GM12878 (cell line): ENCODE results near the gene SMOC1. TPM values are rescaled to one million over a fixed set of nuclear protein-coding genes. Genes with fewer than 3 reads are reported as not detected.

Experiments used
- ATAC-seq: fragments of 200-7000 bp; cut with Tn5 transposase; 3 replicates; pipeline ENCODE4 v1.9.1; 2020; ENCODE audit warnings: mild to moderate bottlenecking, moderate library complexity
- BruUV-seq: library from RNA; stranded (reverse); fragments of 400-500 nt; replicated peaks from 2 replicates; lab custom pipeline; 2021; lab: Mats Ljungman, UMichigan
- CTCF ChIA-PET: fragments of 300-600 bp; sonication (Branson Sonifier 250); formaldehyde crosslinking; extraction: SDS; loops from one replicate; lab custom pipeline; 2021; ENCODE audit warnings: inconsistent platforms; lab: Yijun Ruan, JAX
- POLR2A ChIA-PET: fragments of 350-600 bp; formaldehyde crosslinking; extraction: SDS; loops from one replicate; lab custom pipeline; 2021; ENCODE audit warnings: inconsistent platforms; lab: Charles Lee
- RAD21 ChIA-PET: fragments of 300-600 bp; sonication (Branson Sonifier 250); formaldehyde crosslinking; loops from one replicate; lab custom pipeline; 2023; ENCODE audit warnings: antibody characterized with exemption; ENCODE audit not compliant: unreplicated experiment; lab: Charles Lee
- SMC1A ChIA-PET: fragments of 300-600 bp; sonication (Branson Sonifier 250); formaldehyde crosslinking; loops from one replicate; lab custom pipeline; 2023; ENCODE audit not compliant: unreplicated experiment, uncharacterized antibody; lab: Charles Lee
- DNase-seq: peaks from one replicate; pipeline ENCODE4 v3.0.0-alpha.2; 2011; ENCODE audit warnings: low read depth, low spot score
- FAIRE-seq: peaks from 3 replicates; lab custom pipeline; 2011; peaks lifted over from hg19 to GRCh38; lab: Jason Lieb, UNC
- H2AFZ ChIP-seq: 2 replicates; pipeline ENCODE4 v1.6.0; 2011; ENCODE audit warnings: low read depth, low read length, control low read depth; ENCODE audit not compliant: control insufficient read depth
- H3K27ac ChIP-seq: 2 replicates; pipeline ENCODE4 v1.5.1; 2011; ENCODE audit warnings: control low read depth; ENCODE audit not compliant: control insufficient read depth, insufficient read depth
- H3K27me3 ChIP-seq, 2 experiments: replicated peaks in 1 of 2; 2 replicates each; pipeline versions ENCODE4 v1.6.0 to v1.6.1; 2011; ENCODE audit warnings: low read length in 1 of 2; ENCODE audit not compliant: control insufficient read depth in 2 of 2, insufficient read depth in 2 of 2
- H3K36me3 ChIP-seq, 2 experiments: 2 replicates each; pipeline ENCODE4 v1.5.1; 2011; ENCODE audit warnings: low read length in 1 of 2; ENCODE audit not compliant: control insufficient read depth in 2 of 2, insufficient read depth in 2 of 2
- H3K4me1 ChIP-seq: 2 replicates; pipeline ENCODE4 v1.6.1; 2011; ENCODE audit warnings: mild to moderate bottlenecking, low read length, moderate library complexity, mixed read lengths; ENCODE audit not compliant: control insufficient read depth, insufficient read depth
- H3K4me2 ChIP-seq: 2 replicates; pipeline ENCODE4 v1.6.0; 2011; ENCODE audit warnings: control low read depth; ENCODE audit not compliant: control insufficient read depth, insufficient read depth
- H3K4me3 ChIP-seq: fragments of 200-600 bp; sonication (generic); 2 replicates; pipeline ENCODE4 v1.5.1; 2016
- H3K79me2 ChIP-seq: 2 replicates; pipeline ENCODE4 v1.6.0; 2011; ENCODE audit warnings: low read length; ENCODE audit not compliant: control insufficient read depth, insufficient read depth
- H3K9ac ChIP-seq: 2 replicates; pipeline ENCODE4 v1.8.0; 2011; ENCODE audit warnings: low read length, control low read depth, mixed read lengths; ENCODE audit not compliant: control insufficient read depth, insufficient read depth
- H3K9me3 ChIP-seq: replicated peaks from 3 replicates; pipeline ENCODE4 v1.5.1; 2011; ENCODE audit warnings: mild to moderate bottlenecking, low read length; ENCODE audit not compliant: control insufficient read depth, insufficient read depth
- H4K20me1 ChIP-seq: 2 replicates; pipeline ENCODE4 v1.6.0; 2011; ENCODE audit not compliant: control insufficient read depth, insufficient read depth
- BMI1 ChIP-seq: fragments of 450-650 bp; IDR thresholded peaks from 2 replicates; pipeline ENCODE4 v1.6.1; 2016; ENCODE audit warnings: mild to moderate bottlenecking, moderate library complexity, borderline replicate concordance
- KLF5 ChIP-seq: fragments of 450-650 bp; IDR thresholded peaks from 2 replicates; pipeline ENCODE4 v1.6.1; 2014; ENCODE audit warnings: mild to moderate bottlenecking; ENCODE audit not compliant: partially characterized antibody
- MLLT1 ChIP-seq: fragments of 450-650 bp; IDR thresholded peaks from 2 replicates; pipeline ENCODE4 v1.6.1; 2016; ENCODE audit warnings: mild to moderate bottlenecking
- PAX5 ChIP-seq: IDR thresholded peaks from 2 replicates; pipeline ENCODE4 v1.6.1; 2011; ENCODE audit warnings: low read depth, low read length, borderline replicate concordance
- RELA ChIP-seq: fragments of 450-650 bp; IDR thresholded peaks from 2 replicates; pipeline ENCODE4 v1.8.0; 2014; ENCODE audit warnings: borderline replicate concordance; ENCODE audit not compliant: partially characterized antibody
- SIN3A ChIP-seq: IDR thresholded peaks from 2 replicates; pipeline ENCODE4 v1.6.1; 2012; ENCODE audit warnings: low read depth, low read length, improper control_type of control experiment
- SP1 ChIP-seq: IDR thresholded peaks from one replicate; pipeline ENCODE4 v1.6.1; 2011; ENCODE audit warnings: low read depth, low read length
- WGBS: methylation state at CpG from one replicate; pipeline ENCODE4 v1.1.6; 2016; ENCODE audit warnings: low lambda C conversion rate; ENCODE audit not compliant: insufficient replicate concordance, insufficient coverage; ENCODE audit errors: missing lambda C conversion rate; 5-methylcytosine and 5-hydroxymethylcytosine counted together
- in situ Hi-C: fragments of 300-500 bp; cut with MboI; formaldehyde crosslinking; loops from 9 replicates; pipeline ENCODE4 v1.14.3; 2018; ENCODE audit warnings: mixed read lengths
- intact Hi-C: fragments of 100-400 bp; cut with micrococcal nuclease; formaldehyde crosslinking; loops from one replicate; pipeline ENCODE4 v1.14.2; 2022; ENCODE audit not compliant: unreplicated experiment
- polyA plus RNA-seq, 11 experiments: library from polyadenylated mRNA; depleted of rRNA in 4 of 11; unstranded in 6 of 11; stranded (reverse) in 5 of 11; fragments of >200 nt; fragmentation: Nextera tagmentation in 4 of 11; fragmentation: Illumina TruSeq in 1 of 11; extraction: Ambion mirVana in 4 of 11; extraction: Trizol in 1 of 11; gene quantifications; 1 replicate in 1 of 11; 2 replicates in 10 of 11; pipeline versions ENCODE4 v1.2.1 to v1.2.3, GENCODE V29; 2011 to 2016; ENCODE audit warnings: inconsistent platforms in 2 of 11, missing spikeins in 2 of 11, low read depth in 1 of 11
- total RNA-seq, 4 experiments: library from RNA; depleted of rRNA in 3 of 4; stranded (reverse); fragments of >200 nt in 3 of 4; fragmentation: Illumina TruSeq in 1 of 4; extraction: Trizol in 1 of 4; gene quantifications; 2 replicates each; pipeline versions ENCODE4 v1.2.1 to v1.2.3, GENCODE V29; 2013 to 2021

SMOC1 gene
- total and polyA plus RNA-seq, 10 of the 15 experiments (the other 5 are each of a cell fraction or from before 2014, with no cell fraction given) = 0.03 to 0.26 (median 0.14) TPM; not detected in 7

DNA sequence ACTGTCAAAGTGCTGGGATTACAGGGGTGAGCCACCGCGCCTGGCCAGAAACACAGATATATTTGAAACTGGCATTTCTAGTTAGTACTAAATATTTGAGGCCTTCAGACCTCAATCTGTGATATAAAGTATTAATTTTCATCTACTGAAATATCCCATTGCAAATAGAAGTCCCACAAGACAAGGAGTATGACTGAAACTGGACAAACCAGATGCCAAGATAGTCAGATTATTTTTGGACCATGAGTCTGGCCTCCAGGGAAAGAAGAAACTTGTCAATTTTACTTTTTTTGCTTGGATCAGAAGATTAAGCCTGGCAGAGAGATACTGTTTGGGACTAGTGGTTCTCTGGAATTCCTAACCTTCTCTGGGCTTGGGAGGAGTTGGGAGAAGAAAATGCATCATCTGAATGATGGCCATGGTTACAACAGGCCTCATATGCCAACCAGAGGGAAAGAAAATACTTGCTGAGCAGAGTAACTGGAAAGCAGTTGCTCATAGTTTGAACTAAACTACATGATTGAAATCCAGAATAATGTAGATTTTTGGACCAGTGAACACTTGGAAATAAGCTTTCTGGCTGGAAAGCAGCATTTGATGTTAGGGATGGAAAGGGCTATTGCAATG lies 2.9 kb upstream of the SMOC1 start:
- WGBS = 16% methylated on average over 2 of the region's 2 CpGs
- BruUV-seq = no TSS peak
- no peak overlapping the region for H3K9ac ChIP-seq
- intact Hi-C loops = loop anchor here (5.0 kb wide), 1 partner anchor 136 kb away; no protein-coding TSS in a partner anchor
- H3K27me3 ChIP-seq = peaks cover 7 to 10% of the 10 kb centered on the region in 2 experiments
- no peaks in the 10 kb centered on the region for H3K79me2 ChIP-seq
- no peak for DNase-seq
- no peak overlapping the region for H3K27ac ChIP-seq
- CTCF ChIA-PET = interaction anchor here (1.1 to 4.0 kb wide), 6 partner anchors 12 to 198 kb away, joined by 3 to 43 read pairs (median 6); no protein-coding TSS in a partner anchor
- H3K9me3 ChIP-seq = no peaks in the 10 kb centered on the region
- H2AFZ ChIP-seq = no peak overlapping the region
- no peak for FAIRE-seq
- H3K4me1 ChIP-seq = no peaks in the 10 kb centered on the region
- SMC1A ChIA-PET = interaction anchor here (0.5 to 1.9 kb wide), 3 partner anchors 39 to 288 kb away, joined by 3 to 13 read pairs (median 3); no protein-coding TSS in a partner anchor
- H3K36me3 ChIP-seq = no peaks in the 10 kb centered on the region
- no peak for ATAC-seq
- TF ChIP-seq PAX5 (no peak), MLLT1 (no peak), RELA (no peak), KLF5 (no peak), SP1 (no peak), BMI1 (no peak), SIN3A (no peak)
- TF ChIP-seq, all 136 proteins: peak for 0
- Histone ChIP-seq H4K20me1 (no peaks in the 10 kb centered on the region), H3K4me2 (no peak overlapping the region), H3K4me3 (no peak overlapping the region)
- ChIA-PET POLR2A (no interaction called here), RAD21 (interaction anchor here (1.5 kb wide), 1 partner anchor 148 kb away, joined by 4 read pairs; no protein-coding TSS in a partner anchor)
- in situ Hi-C loops = no loop called here
